Common myeloid progenitor, CD34-positive (primary cell): Measurements from ENCODE around the gene SEMA6A.

ENCODE experiments used
- CTCF ChIA-PET: fragments of 350-600 bp; sonication (Branson Sonifier 250); formaldehyde crosslinking; loops from one replicate; lab custom pipeline; 2021; ENCODE audit warnings: antibody characterized with exemption; lab: Charles Lee
- POLR2A ChIA-PET: fragments of 350-600 bp; sonication (Branson Sonifier 250); formaldehyde crosslinking; loops from one replicate; lab custom pipeline; 2021; ENCODE audit warnings: antibody characterized with exemption; lab: Charles Lee
- DNase-seq, 3 donors: peaks; one replicate each; pipeline versions ENCODE4 v3.0.0 to v3.0.0-alpha.2; 2013
- H3K27ac ChIP-seq, 2 experiments: 1 replicate in 1 of 2; 2 replicates in 1 of 2; pipeline ENCODE4 v1.7.0; 2013; ENCODE audit warnings: inconsistent platforms in 2 of 2, low read length in 2 of 2, mild to moderate bottlenecking in 2 of 2, low read depth in 1 of 2, moderate library complexity in 1 of 2; ENCODE audit not compliant: severe bottlenecking in 2 of 2, insufficient read depth in 1 of 2, poor library complexity in 1 of 2
- H3K27me3 ChIP-seq, 5 experiments: replicated peaks in 2 of 5; 1 replicate in 3 of 5; 2 replicates in 2 of 5; pipeline versions ENCODE4 v1.6.1 to v1.7.0; 2013; ENCODE audit warnings: low read length in 4 of 5, mild to moderate bottlenecking in 2 of 5, moderate library complexity in 2 of 5, inconsistent platforms in 1 of 5; ENCODE audit not compliant: insufficient read depth in 5 of 5, control insufficient read depth in 4 of 5
- H3K36me3 ChIP-seq, 4 experiments: 1 replicate in 2 of 4; 2 replicates in 2 of 4; pipeline versions ENCODE4 v1.6.1 to v1.7.0; 2013; ENCODE audit warnings: low read length in 3 of 4, control low read depth in 1 of 4, mild to moderate bottlenecking in 1 of 4; ENCODE audit not compliant: control insufficient read depth in 4 of 4, insufficient read depth in 4 of 4
- H3K4me1 ChIP-seq, 4 experiments: 1 replicate in 3 of 4; 2 replicates in 1 of 4; pipeline versions ENCODE4 v1.6.1 to v1.7.1; 2013; ENCODE audit warnings: low read length in 3 of 4, mild to moderate bottlenecking in 3 of 4, control low read depth in 1 of 4, inconsistent platforms in 1 of 4, moderate library complexity in 1 of 4; ENCODE audit not compliant: control insufficient read depth in 4 of 4, insufficient read depth in 4 of 4; ENCODE audit errors: control extremely low read depth in 1 of 4
- H3K4me3 ChIP-seq, 7 experiments: 1 replicate in 4 of 7; 2 replicates in 3 of 7; pipeline versions ENCODE4 v1.5.1 to v1.7.0; 2013; ENCODE audit warnings: mild to moderate bottlenecking in 7 of 7, low read length in 6 of 7, moderate library complexity in 6 of 7, inconsistent platforms in 2 of 7, low read depth in 2 of 7, control low read depth in 1 of 7; ENCODE audit not compliant: insufficient read depth in 4 of 7, control insufficient read depth in 1 of 7; ENCODE audit errors: extremely low read depth in 1 of 7
- H3K9me3 ChIP-seq, 5 experiments: 1 replicate in 4 of 5; 2 replicates in 1 of 5; pipeline versions ENCODE4 v1.6.1 to v1.7.1; 2013; ENCODE audit warnings: low read length in 4 of 5, mild to moderate bottlenecking in 2 of 5, inconsistent platforms in 1 of 5, low read depth in 1 of 5, moderate library complexity in 1 of 5; ENCODE audit not compliant: control insufficient read depth in 4 of 5, insufficient read depth in 2 of 5; ENCODE audit errors: control extremely low read depth in 1 of 5
- WGBS: methylation state at CpG from one replicate; pipeline ENCODE4 v1.1.5; 2013; ENCODE audit not compliant: insufficient coverage; 5-methylcytosine and 5-hydroxymethylcytosine counted together

SEMA6A gene

DNA sequence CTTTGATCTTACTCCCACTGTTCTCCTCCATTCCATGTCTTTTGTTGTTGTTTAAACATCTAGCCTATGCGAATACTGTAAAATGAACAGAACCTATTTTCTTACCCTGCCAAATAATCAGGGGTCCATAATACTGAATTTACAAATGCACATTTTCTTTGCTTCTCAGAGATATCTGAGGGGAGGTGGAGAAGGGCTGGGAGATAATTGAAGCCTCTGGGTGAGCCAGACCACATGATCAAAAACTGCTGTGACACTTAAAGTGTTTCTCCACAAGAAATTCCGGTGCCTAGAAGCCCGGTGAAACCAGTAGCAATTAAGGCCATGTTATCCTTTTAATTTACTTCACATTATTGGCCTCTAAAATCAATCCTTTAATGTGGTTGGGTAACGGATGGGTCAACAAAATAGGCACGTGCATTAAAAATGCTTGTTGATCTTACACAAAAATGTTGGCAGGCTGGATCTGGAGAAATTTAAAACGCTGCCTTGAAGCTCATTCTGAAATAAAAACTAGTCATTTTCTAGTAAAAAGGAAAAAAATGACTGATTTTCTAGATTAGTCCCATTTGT, 10.8 kb downstream of the SEMA6A start:
- H3K9me3 ChIP-seq = no peaks in the 10 kb centered on the region
- H3K27ac ChIP-seq = no peak overlapping the region
- CTCF ChIA-PET = no interaction called here
- no peak for DNase-seq
- POLR2A ChIA-PET = no interaction called here
- no peak overlapping the region for H3K4me3 ChIP-seq
- H3K4me1 ChIP-seq = peaks cover 5 to 7% (median 6%) of the 10 kb centered on the region in 4 experiments
- no peaks in the 10 kb centered on the region for H3K36me3 ChIP-seq
- H3K27me3 ChIP-seq = peaks cover 0 to 7% (median 0%) of the 10 kb centered on the region in 5 experiments
- 97% methylated on average over 5 of the region's 6 CpGs for WGBS

DNA sequence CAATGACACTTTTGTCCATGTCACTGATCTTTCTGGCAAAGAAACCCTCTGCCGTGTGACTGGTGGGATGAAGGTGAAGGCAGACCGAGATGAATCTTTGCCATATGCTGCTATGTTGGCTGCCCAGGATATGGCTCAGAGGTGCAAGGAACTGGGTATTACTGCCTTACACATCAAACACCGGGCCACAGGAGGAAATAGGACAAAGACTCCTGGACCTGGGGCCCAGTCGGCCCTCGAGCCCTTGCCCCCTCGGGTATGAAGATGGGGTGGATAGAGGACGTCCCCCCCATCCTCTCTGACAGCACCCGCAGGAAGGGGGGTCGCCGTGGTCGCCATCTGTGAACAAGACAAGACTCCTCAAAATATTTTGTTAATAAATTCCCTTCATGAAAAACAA, 12.0 kb downstream of the SEMA6A start:
- H3K36me3 ChIP-seq = no peaks in the 10 kb centered on the region
- DNase-seq = no peak
- 100% methylated on average over 2 of the region's 11 CpGs for WGBS
- peaks cover 5 to 7% (median 6%) of the 10 kb centered on the region in 4 experiments for H3K4me1 ChIP-seq
- no peak overlapping the region for H3K4me3 ChIP-seq
- CTCF ChIA-PET = no interaction called here
- no peak overlapping the region for H3K27ac ChIP-seq
- peaks cover 0 to 2% (median 0%) of the 10 kb centered on the region in 5 experiments for H3K27me3 ChIP-seq
- POLR2A ChIA-PET = no interaction called here
- H3K9me3 ChIP-seq = no peaks in the 10 kb centered on the region

DNA sequence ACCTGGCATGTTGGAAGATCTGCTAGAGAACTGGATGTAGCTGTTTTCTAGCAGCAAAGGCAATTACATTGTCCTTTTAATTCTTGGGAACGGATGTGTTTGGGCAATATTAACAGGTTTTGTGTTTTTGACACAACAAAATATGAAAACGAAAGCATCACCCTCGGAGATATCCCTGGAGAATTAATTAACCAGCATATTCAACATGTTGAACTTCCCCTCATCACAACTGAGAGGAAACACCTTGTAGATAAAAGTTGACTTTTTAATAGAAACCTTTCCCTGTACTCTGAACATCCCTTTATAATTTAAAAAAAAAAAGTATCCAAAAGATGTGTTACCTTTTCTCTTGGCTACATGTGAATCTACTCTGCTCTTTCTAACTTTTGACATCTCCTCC, 13.0 kb downstream of the SEMA6A start:
- no CpG with 5 or more reads among the region's 3 CpGs for WGBS
- Histone ChIP-seq H3K27ac (no peak overlapping the region), H3K4me1 (peaks cover 5 to 7% (median 6%) of the 10 kb centered on the region in 4 experiments), H3K27me3 (no peaks in the 10 kb centered on the region), H3K36me3 (no peaks in the 10 kb centered on the region), H3K9me3 (no peaks in the 10 kb centered on the region), H3K4me3 (peak overlapping the region in 2 of 7 experiments; percentile 19 to 40)
- CTCF ChIA-PET = interaction anchor here (1.1 kb wide), 1 partner anchor 8 kb away, joined by 3 read pairs; no protein-coding TSS in a partner anchor
- POLR2A ChIA-PET = no interaction called here
- DNase-seq = peak in 2 of 3 donors; percentile 51 to 67

- Histone ChIP-seq H3K27me3 (no peaks in the 10 kb centered on the region), H3K36me3 (no peaks in the 10 kb centered on the region), H3K9me3 (no peaks in the 10 kb centered on the region), H3K27ac (no peak overlapping the region), H3K4me3 (no peak overlapping the region), H3K4me1 (peaks cover 5 to 7% (median 6%) of the 10 kb centered on the region in 4 experiments)
- ChIA-PET POLR2A (no interaction called here), CTCF (no interaction called here)
- DNase-seq = no peak
- WGBS = 88% methylated on average over 4 of the region's 4 CpGs
These were observed 14.9 kb downstream of the SEMA6A start for GRCh38 chr5:116559673-116560164.

- Histone ChIP-seq H3K27me3 (no peaks in the 10 kb centered on the region), H3K27ac (no peak overlapping the region), H3K9me3 (no peaks in the 10 kb centered on the region), H3K4me3 (no peak overlapping the region), H3K4me1 (peaks cover 5 to 7% (median 6%) of the 10 kb centered on the region in 4 experiments), H3K36me3 (no peaks in the 10 kb centered on the region)
- WGBS = 70% methylated on average over 5 of the region's 16 CpGs
- ChIA-PET POLR2A (no interaction called here), CTCF (no interaction called here)
- DNase-seq = peak in 2 of 3 donors; percentile 49 to 69
These were observed 15.4 kb downstream of the SEMA6A start for GRCh38 chr5:116559239-116559638.

DNA sequence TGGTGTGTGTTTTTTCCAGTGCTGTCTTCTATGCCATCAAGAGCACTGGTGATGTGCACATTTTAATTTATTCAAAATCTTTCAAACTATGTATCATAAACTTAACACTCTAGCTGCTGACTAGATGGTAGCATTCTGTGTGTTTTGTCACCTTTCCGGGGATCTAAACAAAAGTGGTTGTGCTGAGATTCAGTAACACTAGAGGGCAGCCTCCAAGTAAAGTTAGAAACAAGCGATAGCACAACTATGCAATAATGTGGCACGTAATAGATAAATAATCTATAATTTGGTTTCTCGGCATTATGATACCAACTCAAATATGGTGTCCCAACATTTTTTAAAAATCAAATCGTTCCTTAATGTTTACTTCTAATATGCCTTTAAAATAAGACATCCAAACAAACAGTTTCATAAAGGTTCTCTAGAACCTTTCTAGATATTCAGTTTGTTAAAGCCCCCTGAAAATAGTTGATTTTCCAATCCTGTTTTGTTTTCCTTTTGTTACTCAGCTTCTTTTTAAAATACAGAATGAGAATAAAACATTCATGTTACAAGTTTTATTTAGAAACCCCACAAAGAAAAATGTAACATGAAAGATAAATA, 16.9 kb downstream of the SEMA6A start:
- ChIA-PET POLR2A (no interaction called here), CTCF (interaction anchor here (0.6 to 1.4 kb wide), 4 partner anchors 27 to 421 kb away, joined by 3 to 4 read pairs (median 3); no protein-coding TSS in a partner anchor)
- H3K27me3 ChIP-seq = no peaks in the 10 kb centered on the region
- no peak overlapping the region for H3K4me3 ChIP-seq
- H3K4me1 ChIP-seq = peaks cover 5 to 7% (median 6%) of the 10 kb centered on the region in 4 experiments
- 78% methylated on average over 3 of the region's 5 CpGs for WGBS
- no peaks in the 10 kb centered on the region for H3K9me3 ChIP-seq
- H3K27ac ChIP-seq = no peak overlapping the region
- no peaks in the 10 kb centered on the region for H3K36me3 ChIP-seq
- DNase-seq = peak in 2 of 3 donors; percentile 20 to 28

- Histone ChIP-seq H3K27me3 (no peaks in the 10 kb centered on the region), H3K9me3 (no peaks in the 10 kb centered on the region), H3K36me3 (no peaks in the 10 kb centered on the region), H3K4me3 (no peak overlapping the region), H3K4me1 (no peaks in the 10 kb centered on the region), H3K27ac (no peak overlapping the region)
- ChIA-PET POLR2A (no interaction called here), CTCF (no interaction called here)
- 90% methylated on average over 2 of the region's 2 CpGs for WGBS
- DNase-seq = no peak
These were observed 19.9 kb downstream of the SEMA6A start for GRCh38 chr5:116554764-116555163.
